H1 (cell line): Measurements from ENCODE around the gene NEU3. TPM values are rescaled to one million over a fixed set of nuclear protein-coding genes. Genes with fewer than 3 reads are reported as not detected.

ENCODE experiments used
- CTCF ChIA-PET: fragments of 300-600 bp; sonication (Branson Sonifier 250); formaldehyde crosslinking; loops from one replicate; lab custom pipeline; 2021; ENCODE audit not compliant: partially characterized antibody; lab: Charles Lee
- POLR2A ChIA-PET: fragments of 300-600 bp; sonication (Branson Sonifier 250); formaldehyde crosslinking; loops from one replicate; lab custom pipeline; 2021; ENCODE audit warnings: inconsistent platforms; ENCODE audit not compliant: partially characterized antibody; lab: Charles Lee
- DNase-seq, 2 experiments: peaks; one replicate each; pipeline versions ENCODE4 v3.0.0 to v3.0.0-alpha.2; 2010 to 2022; ENCODE audit warnings: low spot score in 2 of 2, low read depth in 1 of 2, mixed read lengths in 1 of 2
- FAIRE-seq: peaks from 2 replicates; lab custom pipeline; 2011; peaks lifted over from hg19 to GRCh38; lab: Jason Lieb, UNC
- H2AFZ ChIP-seq: 2 replicates; pipeline ENCODE4 v1.8.1; 2012; ENCODE audit warnings: low read length, inconsistent platforms
- H2AK5ac ChIP-seq: 2 replicates; pipeline ENCODE4 v1.6.1; 2013; ENCODE audit warnings: low read depth, low read length
- H2BK120ac ChIP-seq: replicated peaks from 2 replicates; pipeline ENCODE3; 2013; ENCODE audit warnings: low read depth, low read length, inconsistent platforms
- H2BK12ac ChIP-seq: 2 replicates; pipeline ENCODE4 v1.6.1; 2013; ENCODE audit warnings: low read depth, low read length
- H2BK15ac ChIP-seq: 2 replicates; pipeline ENCODE4 v1.6.1; 2013; ENCODE audit warnings: low read length
- H2BK20ac ChIP-seq: 2 replicates; pipeline ENCODE4 v1.6.1; 2013; ENCODE audit warnings: low read length
- H2BK5ac ChIP-seq: 2 replicates; pipeline ENCODE4 v1.6.1; 2013; ENCODE audit warnings: low read depth, low read length
- H3K14ac ChIP-seq: 2 replicates; pipeline ENCODE4 v1.6.1; 2013; ENCODE audit warnings: inconsistent platforms; ENCODE audit not compliant: insufficient read length
- H3K18ac ChIP-seq: 2 replicates; pipeline ENCODE4 v1.6.1; 2013; ENCODE audit warnings: low read length; ENCODE audit errors: extremely low read depth
- H3K23ac ChIP-seq: 2 replicates; pipeline ENCODE4 v1.6.1; 2013; ENCODE audit warnings: inconsistent platforms; ENCODE audit not compliant: insufficient read length
- H3K23me2 ChIP-seq: 2 replicates; pipeline ENCODE4 v1.6.1; 2013; ENCODE audit warnings: low read depth, low read length
- H3K27ac ChIP-seq: 2 replicates; pipeline ENCODE4 v1.6.1; 2011; ENCODE audit warnings: low read depth, low read length, inconsistent platforms
- H3K27me3 ChIP-seq, 4 experiments: replicated peaks in 1 of 4; 1 replicate in 1 of 4; 2 replicates in 3 of 4; pipeline versions ENCODE4 v1.6.1 to v1.8.1; 2011 to 2013; ENCODE audit warnings: low read length in 3 of 4, mild to moderate bottlenecking in 3 of 4, inconsistent platforms in 2 of 4, mixed read lengths in 2 of 4, moderate library complexity in 1 of 4; ENCODE audit not compliant: control insufficient read depth in 3 of 4, insufficient read depth in 3 of 4; ENCODE audit errors: extremely low read depth in 1 of 4
- H3K36me3 ChIP-seq, 4 experiments: 2 replicates each; pipeline versions ENCODE4 v1.6.1 to v1.8.1; 2011 to 2013; ENCODE audit warnings: mild to moderate bottlenecking in 4 of 4, low read length in 3 of 4, moderate library complexity in 2 of 4, control low read depth in 1 of 4, inconsistent platforms in 1 of 4; ENCODE audit not compliant: insufficient read depth in 4 of 4, control insufficient read depth in 2 of 4
- H3K4ac ChIP-seq: replicated peaks from 2 replicates; pipeline ENCODE3; 2013; ENCODE audit warnings: low read length, low read depth, mixed read lengths, inconsistent platforms; ENCODE audit not compliant: insufficient read length
- H3K4me1 ChIP-seq, 4 experiments: replicated peaks in 1 of 4; 1 replicate in 1 of 4; 2 replicates in 3 of 4; pipeline versions ENCODE4 v1.6.1 to v1.8.1; 2011 to 2013; ENCODE audit warnings: low read length in 3 of 4, inconsistent platforms in 2 of 4, mixed read lengths in 1 of 4; ENCODE audit not compliant: insufficient read depth in 4 of 4, control insufficient read depth in 3 of 4
- H3K4me2 ChIP-seq, 2 experiments: 2 replicates each; pipeline versions ENCODE4 v1.6.1 to v1.8.1; 2011 to 2013; ENCODE audit warnings: low read depth in 2 of 2, low read length in 2 of 2, control low read depth in 1 of 2, inconsistent platforms in 1 of 2, mild to moderate bottlenecking in 1 of 2; ENCODE audit not compliant: insufficient read depth in 1 of 2
- H3K4me3 ChIP-seq, 4 experiments: fragments of 200-600, 300-600 bp in 1 of 4; sonication (generic), shearing (Covaris generic), sonication (Bioruptor Twin) in 1 of 4; 2 replicates each; pipeline versions ENCODE4 v1.5.1 to v1.8.1; 2011 to 2016; ENCODE audit warnings: low read length in 4 of 4, low read depth in 3 of 4, control low read depth in 2 of 4, inconsistent platforms in 2 of 4, mild to moderate bottlenecking in 2 of 4, mixed read lengths in 1 of 4, moderate library complexity in 1 of 4; ENCODE audit not compliant: insufficient read depth in 2 of 4; ENCODE audit errors: extremely low read depth in 1 of 4
- H3K56ac ChIP-seq: replicated peaks from 2 replicates; pipeline ENCODE3; 2013; ENCODE audit warnings: low read depth, mild to moderate bottlenecking, mixed read lengths, low read length, inconsistent platforms; ENCODE audit not compliant: insufficient read length
- H3K79me1 ChIP-seq: 2 replicates; pipeline ENCODE4 v1.6.1; 2013; ENCODE audit warnings: low read depth, low read length, control low read depth
- H3K79me2 ChIP-seq, 2 experiments: 2 replicates each; pipeline versions ENCODE4 v1.6.1 to v1.8.1; 2012 to 2013; ENCODE audit warnings: low read length in 2 of 2, mild to moderate bottlenecking in 2 of 2, inconsistent platforms in 1 of 2; ENCODE audit not compliant: insufficient read depth in 2 of 2, control insufficient read depth in 1 of 2
- H3K9ac ChIP-seq, 4 experiments: replicated peaks in 1 of 4; 1 replicate in 1 of 4; 2 replicates in 3 of 4; pipeline versions ENCODE4 v1.6.1 to v1.8.1; 2011 to 2013; ENCODE audit warnings: low read depth in 3 of 4, low read length in 3 of 4, control low read depth in 2 of 4, mild to moderate bottlenecking in 2 of 4, moderate library complexity in 2 of 4, inconsistent platforms in 1 of 4; ENCODE audit errors: extremely low read depth in 1 of 4
- H3K9me3 ChIP-seq, 2 experiments: 2 replicates each; pipeline versions ENCODE4 v1.6.1 to v1.8.1; 2012 to 2013; ENCODE audit warnings: mild to moderate bottlenecking in 2 of 2, moderate library complexity in 2 of 2, control low read depth in 1 of 2, inconsistent platforms in 1 of 2, low read depth in 1 of 2, low read length in 1 of 2, mixed read lengths in 1 of 2; ENCODE audit not compliant: insufficient read depth in 2 of 2
- H4K20me1 ChIP-seq, 2 experiments: replicated peaks in 1 of 2; 2 replicates each; pipeline versions ENCODE3 to v1.8.1; 2011 to 2013; ENCODE audit warnings: inconsistent platforms in 2 of 2, low read length in 2 of 2, mild to moderate bottlenecking in 1 of 2; ENCODE audit not compliant: insufficient read depth in 2 of 2, control insufficient read depth in 1 of 2
- H4K5ac ChIP-seq: 2 replicates; pipeline ENCODE4 v1.6.1; 2013; ENCODE audit warnings: low read length, low read depth, mixed read lengths, inconsistent platforms; ENCODE audit not compliant: insufficient read length
- H4K8ac ChIP-seq: 2 replicates; pipeline ENCODE4 v1.8.0; 2013; ENCODE audit warnings: mild to moderate bottlenecking, moderate library complexity, low read length, inconsistent platforms; ENCODE audit not compliant: insufficient read depth; ENCODE audit errors: extremely low read depth
- H4K91ac ChIP-seq: replicated peaks from 2 replicates; pipeline ENCODE3; 2013; ENCODE audit warnings: low read length, mixed read lengths, inconsistent platforms; ENCODE audit not compliant: insufficient read length
- BACH1 ChIP-seq: IDR thresholded peaks from 2 replicates; pipeline ENCODE4 v1.6.1; 2012; ENCODE audit warnings: low read length, improper control_type of control experiment
- CBX5 ChIP-seq: fragments of 300-800, 300-1000 bp; sonication (generic); IDR thresholded peaks from 2 replicates; pipeline ENCODE4 v1.7.1; 2016; ENCODE audit warnings: antibody characterized with exemption, low read length, low read depth
- CEBPB ChIP-seq: IDR thresholded peaks from 2 replicates; pipeline ENCODE4 v1.6.1; 2012; ENCODE audit warnings: low read depth, low read length
- GABPA ChIP-seq: IDR thresholded peaks from 2 replicates; pipeline ENCODE4 v1.6.1; 2011; ENCODE audit warnings: mild to moderate bottlenecking, low read length, moderate library complexity, borderline replicate concordance; ENCODE audit not compliant: insufficient read depth
- GTF2F1 ChIP-seq: IDR thresholded peaks from 2 replicates; pipeline ENCODE4 v1.6.1; 2012; ENCODE audit warnings: low read depth, low read length, improper control_type of control experiment, borderline replicate concordance
- KDM1A ChIP-seq: fragments of 200-600, 300-600 bp; sonication (generic); IDR thresholded peaks from 2 replicates; pipeline ENCODE4 v1.7.1; 2016; ENCODE audit warnings: mild to moderate bottlenecking, low read length, borderline replicate concordance
- MAFK ChIP-seq: IDR thresholded peaks from 2 replicates; pipeline ENCODE4 v1.6.1; 2012; ENCODE audit warnings: low read depth, mild to moderate bottlenecking, improper control_type of control experiment, low read length
- RXRA ChIP-seq: IDR thresholded peaks from 2 replicates; pipeline ENCODE4 v1.6.1; 2011; ENCODE audit warnings: low read depth, mild to moderate bottlenecking, low read length, moderate library complexity; ENCODE audit not compliant: insufficient read depth
- SP2 ChIP-seq: IDR thresholded peaks from 2 replicates; pipeline ENCODE4 v1.6.1; 2012; ENCODE audit warnings: mild to moderate bottlenecking, low read length, inconsistent platforms
- YY1 ChIP-seq: IDR thresholded peaks from 2 replicates; pipeline ENCODE4 v1.6.1; 2011; ENCODE audit warnings: low read depth, mild to moderate bottlenecking, low read length
- WGBS, 2 experiments: shearing (Covaris generic) in 1 of 2; methylation state at CpG; one replicate each; pipeline versions ENCODE4 v1.1.6 to v1.1.7; 2013 to 2015; ENCODE audit warnings: low lambda C conversion rate in 2 of 2, mixed read lengths in 2 of 2, inconsistent platforms in 1 of 2, low coverage in 1 of 2, missing lambda C conversion rate in 1 of 2; ENCODE audit not compliant: insufficient replicate concordance in 2 of 2, insufficient coverage in 1 of 2, insufficient read length in 1 of 2; ENCODE audit errors: extremely low coverage in 1 of 2, missing lambda C conversion rate in 1 of 2; 5-methylcytosine and 5-hydroxymethylcytosine counted together
- polyA plus RNA-seq, 7 experiments: library from polyadenylated mRNA; depleted of rRNA in 3 of 7; stranded (reverse) in 5 of 7; unstranded in 2 of 7; fragments of >200 nt in 5 of 7; fragments of 200-250 nt in 2 of 7; gene quantifications; 1 replicate in 5 of 7; 2 replicates in 1 of 7; 4 replicates in 1 of 7; pipeline versions ENCODE4 v1.2.1 to v1.2.3, GENCODE V29; 2011 to 2013; ENCODE audit warnings: missing spikeins in 2 of 7, mixed read lengths in 2 of 7
- total RNA-seq: library from RNA; stranded (reverse); fragmentation: NEBNext Ultra II Directional; extraction: Animal tissue kit (Norgen Biotek cat#: 25700); gene quantifications from 2 replicates; pipeline ENCODE4 v1.2.1, GENCODE V29; 2021
- TF ChIP-seq, protein P1 (sequence below), 3 experiments: IDR thresholded peaks; 1 replicate in 2 of 3; 2 replicates in 1 of 3; pipeline versions ENCODE4 v1.5.1 to v1.6.1; 2011; ENCODE audit warnings: low read length in 3 of 3, mild to moderate bottlenecking in 3 of 3, inconsistent platforms in 2 of 3, low read depth in 1 of 3, moderate library complexity in 1 of 3; ENCODE audit not compliant: insufficient read depth in 1 of 3; ENCODE audit errors: control extremely low read depth in 1 of 3
- TF ChIP-seq, protein P2 (sequence below): IDR thresholded peaks from 2 replicates; pipeline ENCODE4 v1.6.1; 2012; ENCODE audit warnings: inconsistent platforms

The NEU3 gene
- total and polyA plus RNA-seq, 2 of the 8 experiments (the other 6 are each of a cell fraction or from before 2014, with no cell fraction given) = 8.9 to 15.6 TPM

DNA sequence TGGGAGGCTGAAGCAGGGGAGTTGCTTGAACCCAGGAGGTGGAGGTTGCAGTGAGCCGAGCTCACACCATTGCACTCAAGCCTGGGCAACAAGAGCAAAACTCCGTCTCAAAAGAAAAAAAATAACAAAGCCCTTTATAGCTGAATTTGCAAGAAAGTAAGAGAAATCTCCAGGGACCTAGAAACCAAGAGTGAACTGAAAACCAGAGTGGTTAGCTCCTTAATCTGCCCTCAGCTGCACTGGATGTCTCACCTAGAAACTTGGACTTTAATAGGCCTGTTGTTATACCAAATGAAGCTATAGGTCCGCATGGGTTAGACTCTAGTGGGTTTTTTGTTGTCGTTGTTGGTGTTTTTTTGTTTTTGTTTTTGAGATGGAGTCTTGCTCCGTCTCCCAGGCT is 4.1 kb downstream of the NEU3 start:
- Histone ChIP-seq H3K79me1 (no peaks in the 10 kb centered on the region; the same call in 1 of the 2 replicates), H2AFZ (no peak overlapping the region), H2BK120ac (no peak overlapping the region), H3K79me2 (peaks cover 0 to 11% of the 10 kb centered on the region in 2 experiments; a peak in 2 of 4 replicates), H3K4ac (no peak overlapping the region), H3K18ac (no peak overlapping the region), H4K20me1 (no peaks in the 10 kb centered on the region), H2BK12ac (no peak overlapping the region), H2BK5ac (no peak overlapping the region), H3K23me2 (peaks cover 8% of the 10 kb centered on the region; the same call in 1 of the 2 replicates), H3K14ac (no peak overlapping the region), H3K4me2 (no peak overlapping the region), H3K9ac (no peak overlapping the region), H4K8ac (no peak overlapping the region), H3K27me3 (no peaks in the 10 kb centered on the region), H3K36me3 (peaks cover 2 to 22% (median 8%) of the 10 kb centered on the region in 4 experiments; a peak in 5 of 8 replicates), H2BK20ac (no peak overlapping the region), H3K23ac (no peak overlapping the region), H3K4me1 (no peaks in the 10 kb centered on the region; a peak in 2 of 7 replicates), H3K56ac (no peak overlapping the region), H3K9me3 (no peaks in the 10 kb centered on the region), H3K27ac (no peak overlapping the region), H4K91ac (no peak overlapping the region), H4K5ac (no peak overlapping the region), H2AK5ac (no peak overlapping the region), H3K4me3 (no peak overlapping the region), H2BK15ac (no peak overlapping the region)
- CTCF ChIA-PET = interaction anchor here (0.6 to 1.3 kb wide), 6 partner anchors 17 to 1703 kb away, joined by 3 to 4 read pairs (median 3); no protein-coding TSS in a partner anchor
- no peak for DNase-seq
- FAIRE-seq = no peak
- WGBS, 2 experiments = 82% methylated on average over 5 of the region's 5 CpGs; no CpG with 5 or more reads in 1 of the 2 experiments
- POLR2A ChIA-PET = interaction anchor here (1.4 kb wide), 1 partner anchor 11 kb away, joined by 3 read pairs; no protein-coding TSS in a partner anchor
- TF ChIP-seq YY1 = no peak
- TF ChIP-seq, protein P1, sequence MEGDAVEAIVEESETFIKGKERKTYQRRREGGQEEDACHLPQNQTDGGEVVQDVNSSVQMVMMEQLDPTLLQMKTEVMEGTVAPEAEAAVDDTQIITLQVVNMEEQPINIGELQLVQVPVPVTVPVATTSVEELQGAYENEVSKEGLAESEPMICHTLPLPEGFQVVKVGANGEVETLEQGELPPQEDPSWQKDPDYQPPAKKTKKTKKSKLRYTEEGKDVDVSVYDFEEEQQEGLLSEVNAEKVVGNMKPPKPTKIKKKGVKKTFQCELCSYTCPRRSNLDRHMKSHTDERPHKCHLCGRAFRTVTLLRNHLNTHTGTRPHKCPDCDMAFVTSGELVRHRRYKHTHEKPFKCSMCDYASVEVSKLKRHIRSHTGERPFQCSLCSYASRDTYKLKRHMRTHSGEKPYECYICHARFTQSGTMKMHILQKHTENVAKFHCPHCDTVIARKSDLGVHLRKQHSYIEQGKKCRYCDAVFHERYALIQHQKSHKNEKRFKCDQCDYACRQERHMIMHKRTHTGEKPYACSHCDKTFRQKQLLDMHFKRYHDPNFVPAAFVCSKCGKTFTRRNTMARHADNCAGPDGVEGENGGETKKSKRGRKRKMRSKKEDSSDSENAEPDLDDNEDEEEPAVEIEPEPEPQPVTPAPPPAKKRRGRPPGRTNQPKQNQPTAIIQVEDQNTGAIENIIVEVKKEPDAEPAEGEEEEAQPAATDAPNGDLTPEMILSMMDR (IDR thresholded peaks at IDR 0.05; ENCODE audit: control extremely low read depth in 1 of 3, insufficient read depth in 1 of 3, low read depth in 1 of 3, low read length in 3 of 3) = no peak
- no peak for TF ChIP-seq CBX5
- no peak for TF ChIP-seq SP2
- TF ChIP-seq KDM1A = no peak
- no peak for TF ChIP-seq GTF2F1
- no peak for TF ChIP-seq CEBPB
- no peak for TF ChIP-seq RXRA
- TF ChIP-seq BACH1 = no peak
- no peak for TF ChIP-seq MAFK
- TF ChIP-seq, protein P2, sequence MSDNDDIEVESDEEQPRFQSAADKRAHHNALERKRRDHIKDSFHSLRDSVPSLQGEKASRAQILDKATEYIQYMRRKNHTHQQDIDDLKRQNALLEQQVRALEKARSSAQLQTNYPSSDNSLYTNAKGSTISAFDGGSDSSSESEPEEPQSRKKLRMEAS = no peak
- TF ChIP-seq GABPA = no peak
